ENCODE measurements around the gene FMNL1. TPM values are rescaled to one million over a fixed set of nuclear protein-coding genes. Genes with fewer than 3 reads are reported as not detected.

The FMNL1 gene
- total RNA-seq, 5 donors from 2014 or later (not counting 1 experiment from before 2014, with no cell fraction given), result 362 to 473 (median 457) TPM

GRCh38 chr17:45267436-45268055, 45.9 kb downstream of the FMNL1 start:
- H3K36me3 Mint-ChIP-seq, result peaks cover 24% of the 10 kb centered on the region
- Histone ChIP-seq H3K27me3 (replicated peaks in 1 of 2; ENCODE audit: control insufficient read depth in 2 of 2, extremely low read depth in 1 of 2, insufficient read depth in 2 of 2, low read length in 1 of 2) (no peaks in the 10 kb centered on the region), H3K27ac (ENCODE audit: low read length) (no peak overlapping the region), H3K9me3 (no peaks in the 10 kb centered on the region), H3K4me3 (ENCODE audit: control insufficient read depth in 1 of 2, extremely low read depth in 1 of 2, low read length in 1 of 2) (no peak overlapping the region), H3K36me3 (ENCODE audit: control insufficient read depth in 2 of 2, extremely low read depth in 1 of 2, insufficient read depth in 1 of 2, low read length in 1 of 2) (peaks cover 31 to 89% of the 10 kb centered on the region in 2 donors), H3K4me1 (ENCODE audit: control insufficient read depth in 1 of 2, extremely low read depth in 1 of 2, insufficient read depth in 2 of 2, low read length in 2 of 2) (peaks cover 2 to 14% of the 10 kb centered on the region in 2 experiments)
- POLR2A ChIA-PET, result no interaction called here
- CTCF ChIA-PET, result interaction anchor here (0.5 to 0.9 kb wide), 3 partner anchors 8 to 71 kb away, joined by 3 read pairs; no protein-coding TSS in a partner anchor
- H3K9me3 Mint-ChIP-seq, result no peaks in the 10 kb centered on the region
- H3K27ac Mint-ChIP-seq, result peak overlapping the region; percentile 22 to 59
- 96% methylated on average over 4 of the region's 10 CpGs for WGBS (ENCODE audit: insufficient coverage)
- H3K4me3 Mint-ChIP-seq, result no peak overlapping the region
- H3K4me1 Mint-ChIP-seq, result peaks cover 7 to 10% (median 7%) of the 10 kb centered on the region in 3 donors
- ATAC-seq (replicated peaks in 1 of 4) (no peak), DNase-seq (no peak)
- H3K27me3 Mint-ChIP-seq, result no peaks in the 10 kb centered on the region

DNA sequence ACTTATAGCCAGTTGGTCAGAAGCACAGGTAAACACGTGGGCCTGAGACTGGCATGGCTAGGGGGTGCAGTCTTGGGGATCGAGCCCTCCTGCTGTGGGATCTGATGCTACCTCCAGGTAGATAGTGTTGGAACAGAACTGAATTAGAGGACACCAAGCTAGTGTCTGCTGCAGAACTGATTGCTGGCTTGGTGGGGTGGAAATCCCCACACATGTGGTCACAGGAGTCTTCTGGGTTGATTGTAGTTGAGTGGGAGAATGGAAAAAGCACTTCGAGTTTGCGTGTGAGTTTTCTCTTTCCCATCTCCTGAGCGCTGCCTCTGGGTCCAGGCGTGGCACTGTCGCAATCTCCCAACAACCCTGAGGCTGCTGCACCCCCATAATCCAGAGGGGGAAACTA, 48.2 kb downstream of the FMNL1 start:
- H3K27me3 Mint-ChIP-seq, result no peaks in the 10 kb centered on the region
- H3K27ac Mint-ChIP-seq, result peak overlapping the region; percentile 58 to 67
- H3K9me3 ChIP-seq, result no peaks in the 10 kb centered on the region
- ATAC-seq (replicated peaks in 1 of 4), result no peak
- H3K4me1 ChIP-seq (ENCODE audit: control insufficient read depth in 1 of 2, extremely low read depth in 1 of 2, insufficient read depth in 2 of 2, low read length in 2 of 2), result peaks cover 0 to 4% of the 10 kb centered on the region in 2 experiments
- H3K27me3 ChIP-seq (replicated peaks in 1 of 2; ENCODE audit: control insufficient read depth in 2 of 2, extremely low read depth in 1 of 2, insufficient read depth in 2 of 2, low read length in 1 of 2), result no peaks in the 10 kb centered on the region
- ChIA-PET POLR2A (interaction anchor here (0.5 to 0.6 kb wide), 2 partner anchors 54 to 220 kb away, joined by 3 to 6 read pairs; no protein-coding TSS in a partner anchor), CTCF (interaction anchor here in 1 of 2 donors (3.3 kb wide), 1 partner anchor 51 kb away, joined by 9 read pairs; no protein-coding TSS in a partner anchor)
- 73% methylated on average over 6 of the region's 7 CpGs for WGBS (ENCODE audit: insufficient coverage)
- no peak for DNase-seq
- H3K4me3 ChIP-seq (ENCODE audit: control insufficient read depth in 1 of 2, extremely low read depth in 1 of 2, low read length in 1 of 2), result no peak overlapping the region
- H3K4me3 Mint-ChIP-seq, result no peak overlapping the region
- no peaks in the 10 kb centered on the region for H3K9me3 Mint-ChIP-seq
- peaks cover 0 to 3% (median 0%) of the 10 kb centered on the region in 3 donors for H3K4me1 Mint-ChIP-seq
- H3K36me3 ChIP-seq (ENCODE audit: control insufficient read depth in 2 of 2, extremely low read depth in 1 of 2, insufficient read depth in 1 of 2, low read length in 1 of 2), result peaks cover 33 to 86% of the 10 kb centered on the region in 2 donors
- peaks cover 35% of the 10 kb centered on the region for H3K36me3 Mint-ChIP-seq
- H3K27ac ChIP-seq (ENCODE audit: low read length), result no peak overlapping the region

DNA sequence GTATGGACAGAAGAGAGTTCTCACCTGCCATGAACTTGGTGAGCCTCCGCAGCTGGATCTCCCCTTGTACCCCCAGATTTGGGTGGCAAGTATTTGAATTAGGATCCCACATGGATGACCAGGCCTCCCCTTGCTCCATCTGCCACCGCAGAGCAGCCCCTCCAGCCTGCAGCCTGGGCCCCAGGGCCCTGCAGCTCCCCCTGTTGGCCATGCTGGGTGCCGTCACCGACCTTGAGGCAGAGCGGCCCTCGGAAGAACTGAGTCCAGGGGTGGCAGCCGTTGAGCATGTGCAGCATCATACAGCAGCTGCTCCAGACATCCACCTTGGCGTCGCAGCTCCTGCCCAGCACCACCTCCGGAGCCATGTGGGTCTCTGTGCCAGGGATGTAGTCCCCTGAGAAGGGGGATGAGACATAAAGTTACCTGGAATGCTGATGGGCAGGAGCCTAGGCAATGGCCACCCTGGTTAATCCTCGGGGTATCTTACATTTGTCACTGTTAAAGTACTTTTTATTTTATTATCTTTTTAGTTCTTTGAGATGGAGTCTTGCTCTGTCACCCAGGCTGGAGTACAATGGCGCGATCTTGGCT, 49.2 kb downstream of the FMNL1 start:
- CTCF ChIA-PET, result interaction anchor here (0.7 to 3.3 kb wide), 6 partner anchors 12 to 116 kb away, joined by 3 to 9 read pairs (median 3); no protein-coding TSS in a partner anchor
- Histone ChIP-seq H3K9me3 (no peaks in the 10 kb centered on the region), H3K27ac (ENCODE audit: low read length) (no peak overlapping the region), H3K4me1 (ENCODE audit: control insufficient read depth in 1 of 2, extremely low read depth in 1 of 2, insufficient read depth in 2 of 2, low read length in 2 of 2) (peaks cover 0 to 4% of the 10 kb centered on the region in 2 experiments), H3K27me3 (replicated peaks in 1 of 2; ENCODE audit: control insufficient read depth in 2 of 2, extremely low read depth in 1 of 2, insufficient read depth in 2 of 2, low read length in 1 of 2) (no peaks in the 10 kb centered on the region), H3K36me3 (ENCODE audit: control insufficient read depth in 2 of 2, extremely low read depth in 1 of 2, insufficient read depth in 1 of 2, low read length in 1 of 2) (peaks cover 33 to 76% of the 10 kb centered on the region in 2 donors), H3K4me3 (ENCODE audit: control insufficient read depth in 1 of 2, extremely low read depth in 1 of 2, low read length in 1 of 2) (no peak overlapping the region)
- H3K4me1 Mint-ChIP-seq, result peaks cover 0 to 3% (median 0%) of the 10 kb centered on the region in 3 donors
- H3K36me3 Mint-ChIP-seq, result peaks cover 33% of the 10 kb centered on the region
- no peaks in the 10 kb centered on the region for H3K9me3 Mint-ChIP-seq
- no peak overlapping the region for H3K4me3 Mint-ChIP-seq
- no peaks in the 10 kb centered on the region for H3K27me3 Mint-ChIP-seq
- POLR2A ChIA-PET, result no interaction called here
- no peak overlapping the region for H3K27ac Mint-ChIP-seq
- WGBS (ENCODE audit: insufficient coverage), result 65% methylated on average over 9 of the region's 13 CpGs
- peak in 30 of 35 experiments; percentile 24 to 71 (median 47) for DNase-seq
- ATAC-seq (replicated peaks in 1 of 4), result peak; percentile 69 to 89 (median 78)

GRCh38 chr17:45271603-45272002, 49.9 kb downstream of the FMNL1 start:
- Histone ChIP-seq H3K9me3 (no peaks in the 10 kb centered on the region), H3K4me3 (ENCODE audit: control insufficient read depth in 1 of 2, extremely low read depth in 1 of 2, low read length in 1 of 2) (no peak overlapping the region), H3K27ac (ENCODE audit: low read length) (no peak overlapping the region), H3K36me3 (ENCODE audit: control insufficient read depth in 2 of 2, extremely low read depth in 1 of 2, insufficient read depth in 1 of 2, low read length in 1 of 2) (peaks cover 30 to 70% of the 10 kb centered on the region in 2 donors), H3K27me3 (replicated peaks in 1 of 2; ENCODE audit: control insufficient read depth in 2 of 2, extremely low read depth in 1 of 2, insufficient read depth in 2 of 2, low read length in 1 of 2) (no peaks in the 10 kb centered on the region), H3K4me1 (ENCODE audit: control insufficient read depth in 1 of 2, extremely low read depth in 1 of 2, insufficient read depth in 2 of 2, low read length in 2 of 2) (peaks cover 0 to 4% of the 10 kb centered on the region in 2 experiments)
- 100% methylated on average over 1 of the region's 3 CpGs for WGBS (ENCODE audit: insufficient coverage)
- Mint-ChIP-seq H3K9me3 (no peaks in the 10 kb centered on the region), H3K4me1 (peaks cover 0 to 3% (median 0%) of the 10 kb centered on the region in 3 donors), H3K27ac (peak overlapping the region in 1 of 2 donors; percentile 48), H3K27me3 (no peaks in the 10 kb centered on the region), H3K4me3 (no peak overlapping the region), H3K36me3 (peaks cover 33% of the 10 kb centered on the region)
- no peak for ATAC-seq (replicated peaks in 1 of 4)
- ChIA-PET POLR2A (no interaction called here), CTCF (interaction anchor here (0.7 to 3.3 kb wide), 7 partner anchors 13 to 115 kb away, joined by 3 to 9 read pairs (median 3); no protein-coding TSS in a partner anchor)
- DNase-seq, result no peak

DNA sequence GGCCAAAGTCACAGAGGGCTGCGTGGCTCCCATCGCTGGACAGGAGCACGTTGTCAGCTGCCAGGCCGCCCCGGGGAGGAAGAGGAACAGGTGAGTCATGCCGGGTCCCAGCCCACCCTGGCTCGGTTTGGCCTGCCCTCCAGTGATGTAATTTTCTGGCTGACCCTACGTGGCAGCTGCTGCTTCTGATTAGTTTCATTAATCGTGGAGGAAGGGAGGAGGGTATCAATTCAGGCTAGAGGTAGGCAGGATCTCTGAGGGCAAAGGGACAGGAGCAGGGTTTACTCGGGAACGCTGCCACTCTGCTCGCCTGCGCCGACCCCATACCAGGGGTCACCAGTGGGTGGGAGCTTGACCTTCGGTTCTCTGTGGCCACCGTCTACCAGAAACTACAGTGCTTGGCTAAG, 51.9 kb downstream of the FMNL1 start:
- Histone ChIP-seq H3K36me3 (ENCODE audit: control insufficient read depth in 2 of 2, extremely low read depth in 1 of 2, insufficient read depth in 1 of 2, low read length in 1 of 2) (peaks cover 20 to 55% of the 10 kb centered on the region in 2 donors), H3K4me1 (ENCODE audit: control insufficient read depth in 1 of 2, extremely low read depth in 1 of 2, insufficient read depth in 2 of 2, low read length in 2 of 2) (peaks cover 0 to 9% of the 10 kb centered on the region in 2 experiments), H3K27ac (ENCODE audit: low read length) (no peak overlapping the region), H3K27me3 (replicated peaks in 1 of 2; ENCODE audit: control insufficient read depth in 2 of 2, extremely low read depth in 1 of 2, insufficient read depth in 2 of 2, low read length in 1 of 2) (no peaks in the 10 kb centered on the region), H3K4me3 (ENCODE audit: control insufficient read depth in 1 of 2, extremely low read depth in 1 of 2, low read length in 1 of 2) (no peak overlapping the region), H3K9me3 (no peaks in the 10 kb centered on the region)
- CTCF ChIA-PET, result no interaction called here
- WGBS (ENCODE audit: insufficient coverage), result 82% methylated on average over 11 of the region's 16 CpGs
- DNase-seq (no peak), ATAC-seq (replicated peaks in 1 of 4) (no peak)
- Mint-ChIP-seq H3K4me3 (no peak overlapping the region), H3K4me1 (peaks cover 9 to 14% (median 9%) of the 10 kb centered on the region in 3 donors), H3K27me3 (no peaks in the 10 kb centered on the region), H3K36me3 (peaks cover 24% of the 10 kb centered on the region), H3K27ac (no peak overlapping the region), H3K9me3 (no peaks in the 10 kb centered on the region)
- POLR2A ChIA-PET, result no interaction called here

GRCh38 chr17:45274033-45274432, 52.3 kb downstream of the FMNL1 start:
- Histone ChIP-seq H3K27me3 (replicated peaks in 1 of 2; ENCODE audit: control insufficient read depth in 2 of 2, extremely low read depth in 1 of 2, insufficient read depth in 2 of 2, low read length in 1 of 2) (no peaks in the 10 kb centered on the region), H3K4me1 (ENCODE audit: control insufficient read depth in 1 of 2, extremely low read depth in 1 of 2, insufficient read depth in 2 of 2, low read length in 2 of 2) (peaks cover 0 to 9% of the 10 kb centered on the region in 2 experiments), H3K9me3 (no peaks in the 10 kb centered on the region), H3K27ac (ENCODE audit: low read length) (no peak overlapping the region), H3K36me3 (ENCODE audit: control insufficient read depth in 2 of 2, extremely low read depth in 1 of 2, insufficient read depth in 1 of 2, low read length in 1 of 2) (peaks cover 19 to 50% of the 10 kb centered on the region in 2 donors), H3K4me3 (ENCODE audit: control insufficient read depth in 1 of 2, extremely low read depth in 1 of 2, low read length in 1 of 2) (no peak overlapping the region)
- no peak overlapping the region for H3K27ac Mint-ChIP-seq
- no peaks in the 10 kb centered on the region for H3K27me3 Mint-ChIP-seq
- 98% methylated on average over 4 of the region's 5 CpGs for WGBS (ENCODE audit: insufficient coverage)
- H3K4me1 Mint-ChIP-seq, result peaks cover 9 to 14% (median 9%) of the 10 kb centered on the region in 3 donors
- no peak overlapping the region for H3K4me3 Mint-ChIP-seq
- ATAC-seq (replicated peaks in 1 of 4) (no peak), DNase-seq (no peak)
- ChIA-PET CTCF (interaction anchor here in 1 of 2 donors (5.2 kb wide), 1 partner anchor 111 kb away, joined by 57 read pairs; no protein-coding TSS in a partner anchor), POLR2A (no interaction called here)
- H3K9me3 Mint-ChIP-seq, result no peaks in the 10 kb centered on the region
- peaks cover 24% of the 10 kb centered on the region for H3K36me3 Mint-ChIP-seq
